ENCODE measurements around the gene CCR1.

CCR1 gene

DNA sequence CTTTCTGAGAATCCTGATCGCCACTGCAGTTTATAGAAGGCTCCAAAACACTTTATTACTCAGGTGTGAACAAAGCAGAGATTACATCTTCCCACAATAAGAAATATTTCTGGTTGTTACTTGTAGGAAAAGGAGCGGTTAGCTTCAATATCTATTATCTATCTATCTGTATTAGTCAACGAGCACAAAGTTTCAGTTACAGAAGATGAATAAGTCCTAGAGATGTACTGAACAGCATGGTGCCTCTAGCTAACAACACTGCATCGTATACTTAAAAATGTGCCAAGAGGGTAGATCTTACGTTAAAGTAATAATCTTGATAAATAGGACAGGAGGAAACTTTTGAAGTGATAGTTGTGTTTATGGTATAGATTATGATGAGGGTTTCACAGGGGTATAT, 23.2 kb upstream of the CCR1 start:
- Histone ChIP-seq H3K4me3 (ENCODE audit: low read depth, low read length) (no peak overlapping the region), H3K4me1 (ENCODE audit: control insufficient read depth, insufficient read depth, low read length) (no peaks in the 10 kb centered on the region), H3K27ac (ENCODE audit: low read depth, low read length) (no peak overlapping the region), H3K36me3 (ENCODE audit: control insufficient read depth, insufficient read depth, low read length) (no peaks in the 10 kb centered on the region), H3K27me3 (ENCODE audit: control insufficient read depth, insufficient read depth, low read length) (no peaks in the 10 kb centered on the region), H3K9me3 (ENCODE audit: control insufficient read depth, insufficient read depth, low read length) (0 out of 2 replicates have a peak, but pooled peaks cover 1% of the 10 kb centered on the region), H3K9ac (ENCODE audit: low read depth, low read length) (no peak overlapping the region)

DNA sequence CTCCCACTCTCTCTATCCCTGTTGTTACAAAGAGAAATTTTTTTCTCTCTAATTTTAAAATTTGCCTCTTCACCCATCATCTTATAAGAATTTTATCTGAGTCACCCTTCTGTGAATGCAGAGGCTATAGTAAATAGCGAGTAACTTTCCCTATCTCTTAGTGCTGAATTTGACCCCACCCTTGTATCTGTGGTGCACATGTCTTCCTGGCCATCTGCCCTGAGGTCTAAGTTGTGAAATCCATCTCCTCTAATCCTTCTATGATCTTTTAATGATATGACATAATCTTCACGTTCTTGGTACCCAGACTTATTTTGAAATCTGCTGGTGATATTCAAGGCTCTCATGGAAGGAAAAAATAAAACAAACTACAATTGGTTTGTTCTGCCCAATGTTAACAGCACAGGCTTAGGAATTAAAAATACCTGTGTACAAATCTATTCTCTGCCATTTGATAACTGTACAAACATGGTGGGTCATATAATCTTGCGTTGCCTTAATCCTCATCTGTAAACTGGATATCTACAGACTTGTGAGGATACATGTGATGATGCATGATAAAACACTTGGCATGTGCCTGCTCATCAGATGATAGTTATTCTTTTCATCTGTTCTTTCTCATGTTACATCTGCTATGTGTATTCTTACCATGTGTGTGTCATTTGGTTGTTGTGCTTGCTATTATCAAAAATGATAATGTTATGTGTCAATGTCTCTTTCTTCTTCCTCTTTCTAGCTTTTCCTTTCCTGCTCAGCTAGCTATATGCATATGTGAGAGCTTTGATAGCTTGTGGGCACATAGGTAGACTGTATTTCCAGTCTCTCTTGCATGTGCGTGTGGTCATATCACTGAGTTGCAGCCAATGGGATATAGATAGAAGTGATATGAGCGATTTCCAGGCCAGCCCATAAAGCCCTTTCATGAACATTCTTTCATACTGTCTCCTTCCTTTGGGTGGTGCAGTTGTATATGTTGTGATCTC, 20.4 kb upstream of the CCR1 start:
- Histone ChIP-seq H3K9ac (ENCODE audit: low read depth, low read length) (no peak overlapping the region), H3K9me3 (ENCODE audit: control insufficient read depth, insufficient read depth, low read length) (0 out of 2 replicates have a peak, but pooled peaks cover 3% of the 10 kb centered on the region), H3K4me1 (ENCODE audit: control insufficient read depth, insufficient read depth, low read length) (no peaks in the 10 kb centered on the region), H3K4me3 (ENCODE audit: low read depth, low read length) (no peak overlapping the region), H3K27me3 (ENCODE audit: control insufficient read depth, insufficient read depth, low read length) (no peaks in the 10 kb centered on the region), H3K27ac (ENCODE audit: low read depth, low read length) (no peak overlapping the region), H3K36me3 (ENCODE audit: control insufficient read depth, insufficient read depth, low read length) (no peaks in the 10 kb centered on the region)

DNA sequence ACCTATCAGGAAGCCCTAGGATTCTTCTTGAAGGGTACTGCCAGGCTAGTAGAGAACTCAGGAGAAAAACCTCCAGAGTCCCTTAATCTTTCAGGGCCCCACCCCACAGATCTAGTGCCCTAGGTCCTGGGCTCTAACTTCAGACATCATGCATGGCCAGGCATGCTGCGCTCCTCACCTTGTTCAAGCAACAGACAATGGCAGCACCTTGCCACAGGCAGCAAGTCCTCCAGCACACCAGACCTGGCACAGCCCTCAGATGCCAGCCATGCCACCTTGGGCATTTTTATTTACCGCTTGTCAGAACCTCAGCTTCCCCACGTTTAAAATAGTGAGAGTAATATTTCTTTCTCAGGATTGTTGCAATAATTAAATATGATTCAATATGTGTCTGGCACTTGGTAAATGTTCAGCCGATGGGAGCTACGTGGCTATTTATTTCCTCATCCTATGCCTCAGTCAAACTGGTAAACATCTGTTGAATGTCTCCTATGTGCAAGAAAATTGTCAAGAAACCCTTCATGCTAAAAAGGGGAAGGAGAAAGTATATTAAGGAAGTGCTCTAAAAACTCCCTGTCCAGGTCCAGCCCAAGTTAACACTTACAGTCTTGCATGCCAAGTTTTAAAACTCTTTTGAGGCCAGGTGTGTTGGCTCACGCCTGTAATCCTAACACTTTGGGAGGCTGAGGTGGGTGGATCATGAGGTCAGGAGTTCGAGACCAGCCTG, 14.5 kb upstream of the CCR1 start:
- Histone ChIP-seq H3K9ac (ENCODE audit: low read depth, low read length) (no peak overlapping the region), H3K27me3 (ENCODE audit: control insufficient read depth, insufficient read depth, low read length) (no peaks in the 10 kb centered on the region), H3K9me3 (ENCODE audit: control insufficient read depth, insufficient read depth, low read length) (0 out of 2 replicates have a peak, but pooled peaks cover 3% of the 10 kb centered on the region), H3K27ac (ENCODE audit: low read depth, low read length) (no peak overlapping the region), H3K36me3 (ENCODE audit: control insufficient read depth, insufficient read depth, low read length) (no peaks in the 10 kb centered on the region), H3K4me1 (ENCODE audit: control insufficient read depth, insufficient read depth, low read length) (no peaks in the 10 kb centered on the region), H3K4me3 (ENCODE audit: low read depth, low read length) (no peak overlapping the region)

DNA sequence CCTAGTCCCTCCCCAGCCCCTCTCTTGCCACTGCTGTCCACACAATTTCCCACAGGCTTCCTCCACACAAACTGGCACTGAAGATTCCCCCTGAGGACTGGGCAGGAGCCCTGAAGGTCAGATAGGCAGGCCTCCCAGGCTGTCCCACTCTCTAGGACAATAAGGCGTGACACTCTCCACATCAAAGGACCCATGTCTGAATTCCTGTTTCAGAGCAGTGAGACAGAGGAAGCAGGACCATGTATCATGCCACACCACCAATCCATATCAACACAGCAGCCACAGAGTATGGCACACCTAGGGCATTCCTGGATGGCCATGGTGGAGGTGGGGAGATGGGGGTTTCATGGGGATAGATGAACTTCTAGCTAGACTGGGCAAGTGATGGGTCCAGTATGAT, 13.8 kb upstream of the CCR1 start:
- H3K4me1 ChIP-seq (ENCODE audit: control insufficient read depth, insufficient read depth, low read length), result no peaks in the 10 kb centered on the region
- H3K4me3 ChIP-seq (ENCODE audit: low read depth, low read length), result no peak overlapping the region
- no peak overlapping the region for H3K27ac ChIP-seq (ENCODE audit: low read depth, low read length)
- no peak overlapping the region for H3K9ac ChIP-seq (ENCODE audit: low read depth, low read length)
- H3K9me3 ChIP-seq (ENCODE audit: control insufficient read depth, insufficient read depth, low read length), result 0 out of 2 replicates have a peak, but pooled peaks cover 3% of the 10 kb centered on the region
- no peaks in the 10 kb centered on the region for H3K27me3 ChIP-seq (ENCODE audit: control insufficient read depth, insufficient read depth, low read length)
- H3K36me3 ChIP-seq (ENCODE audit: control insufficient read depth, insufficient read depth, low read length), result no peaks in the 10 kb centered on the region

DNA sequence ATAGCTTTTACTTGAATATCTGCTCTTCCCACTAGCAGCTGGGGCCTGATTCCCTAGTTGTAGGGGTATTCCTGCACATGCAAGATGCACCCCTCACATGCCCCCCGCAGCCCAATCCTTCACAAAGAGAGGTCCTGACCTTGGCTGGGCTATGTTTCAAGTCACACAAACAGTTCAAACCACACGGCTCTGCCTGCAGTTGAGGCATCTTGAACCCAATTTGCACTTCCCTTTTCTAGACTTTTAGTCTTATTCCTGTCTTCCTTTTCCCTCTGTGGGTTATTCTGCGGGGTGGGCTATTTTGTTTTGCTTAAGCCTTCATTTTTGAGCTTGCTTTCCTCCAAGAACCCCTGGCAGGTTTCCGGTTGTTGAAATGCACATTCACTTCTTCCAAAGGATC, 13.3 kb upstream of the CCR1 start:
- H3K27me3 ChIP-seq (ENCODE audit: control insufficient read depth, insufficient read depth, low read length), result no peaks in the 10 kb centered on the region
- 0 out of 2 replicates have a peak, but pooled peaks cover 2% of the 10 kb centered on the region for H3K9me3 ChIP-seq (ENCODE audit: control insufficient read depth, insufficient read depth, low read length)
- no peaks in the 10 kb centered on the region for H3K36me3 ChIP-seq (ENCODE audit: control insufficient read depth, insufficient read depth, low read length)
- H3K27ac ChIP-seq (ENCODE audit: low read depth, low read length), result no peak overlapping the region
- no peak overlapping the region for H3K4me3 ChIP-seq (ENCODE audit: low read depth, low read length)
- H3K9ac ChIP-seq (ENCODE audit: low read depth, low read length), result no peak overlapping the region
- no peaks in the 10 kb centered on the region for H3K4me1 ChIP-seq (ENCODE audit: control insufficient read depth, insufficient read depth, low read length)

DNA sequence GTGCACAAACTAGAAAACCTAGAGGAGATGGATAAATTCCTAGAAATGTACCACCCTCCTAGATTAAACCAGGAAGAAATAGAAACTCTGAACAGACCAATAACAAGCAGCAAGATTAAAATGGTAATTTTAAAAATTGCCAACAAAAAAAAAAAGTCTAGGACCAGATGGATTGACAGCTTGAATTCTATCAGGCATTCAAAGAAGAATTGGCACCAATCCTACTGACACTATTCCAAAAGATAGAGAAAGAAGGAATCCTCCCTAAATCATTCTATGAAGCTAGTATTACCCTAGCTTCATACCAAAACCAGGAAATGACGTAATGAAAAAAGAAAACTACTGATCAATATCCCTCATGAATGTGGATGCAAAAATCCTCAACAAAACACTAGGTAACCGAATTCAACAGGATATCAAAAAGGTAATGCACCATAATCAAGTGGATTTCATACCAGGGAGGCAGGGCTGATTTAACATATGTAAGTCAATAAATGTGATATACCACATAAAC, 10.1 kb upstream of the CCR1 start:
- H3K9me3 ChIP-seq (ENCODE audit: control insufficient read depth, insufficient read depth, low read length), result no peaks in the 10 kb centered on the region
- no peak overlapping the region for H3K4me3 ChIP-seq (ENCODE audit: low read depth, low read length)
- no peak overlapping the region for H3K27ac ChIP-seq (ENCODE audit: low read depth, low read length)
- H3K9ac ChIP-seq (ENCODE audit: low read depth, low read length), result no peak overlapping the region
- no peaks in the 10 kb centered on the region for H3K27me3 ChIP-seq (ENCODE audit: control insufficient read depth, insufficient read depth, low read length)
- no peaks in the 10 kb centered on the region for H3K36me3 ChIP-seq (ENCODE audit: control insufficient read depth, insufficient read depth, low read length)
- no peaks in the 10 kb centered on the region for H3K4me1 ChIP-seq (ENCODE audit: control insufficient read depth, insufficient read depth, low read length)

DNA sequence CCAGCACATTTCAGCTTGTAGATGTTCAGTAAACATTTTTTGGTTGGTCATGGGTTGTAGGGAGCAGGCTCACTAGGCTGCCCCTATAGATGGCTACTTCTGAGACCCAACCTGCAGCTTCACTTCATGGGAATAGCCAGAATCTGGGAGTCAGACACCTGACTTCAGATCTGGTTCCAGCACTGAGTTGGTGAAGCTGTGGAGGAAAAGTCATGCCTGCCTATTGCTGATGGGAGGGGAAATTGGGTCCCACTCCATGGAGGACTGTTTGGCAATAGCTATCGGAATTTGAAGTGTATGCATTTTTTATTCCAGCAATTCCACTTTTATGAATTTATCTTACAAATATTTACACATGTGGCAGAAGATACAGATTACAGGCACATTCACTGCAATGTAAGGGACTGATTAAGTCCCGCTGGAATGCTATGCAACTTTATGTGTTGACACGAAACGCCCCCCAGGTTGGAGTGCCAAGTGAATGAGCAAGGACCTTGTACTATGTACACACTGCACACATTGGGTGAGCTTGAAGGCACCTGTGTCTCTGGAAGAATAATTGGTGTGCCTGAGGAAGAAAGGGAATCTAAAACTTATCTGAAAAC, 7.8 kb upstream of the CCR1 start:
- Histone ChIP-seq H3K9me3 (ENCODE audit: control insufficient read depth, insufficient read depth, low read length) (no peaks in the 10 kb centered on the region), H3K27ac (ENCODE audit: low read depth, low read length) (no peak overlapping the region), H3K4me1 (ENCODE audit: control insufficient read depth, insufficient read depth, low read length) (no peaks in the 10 kb centered on the region), H3K9ac (ENCODE audit: low read depth, low read length) (no peak overlapping the region), H3K4me3 (ENCODE audit: low read depth, low read length) (no peak overlapping the region), H3K36me3 (ENCODE audit: control insufficient read depth, insufficient read depth, low read length) (no peaks in the 10 kb centered on the region), H3K27me3 (ENCODE audit: control insufficient read depth, insufficient read depth, low read length) (no peaks in the 10 kb centered on the region)

DNA sequence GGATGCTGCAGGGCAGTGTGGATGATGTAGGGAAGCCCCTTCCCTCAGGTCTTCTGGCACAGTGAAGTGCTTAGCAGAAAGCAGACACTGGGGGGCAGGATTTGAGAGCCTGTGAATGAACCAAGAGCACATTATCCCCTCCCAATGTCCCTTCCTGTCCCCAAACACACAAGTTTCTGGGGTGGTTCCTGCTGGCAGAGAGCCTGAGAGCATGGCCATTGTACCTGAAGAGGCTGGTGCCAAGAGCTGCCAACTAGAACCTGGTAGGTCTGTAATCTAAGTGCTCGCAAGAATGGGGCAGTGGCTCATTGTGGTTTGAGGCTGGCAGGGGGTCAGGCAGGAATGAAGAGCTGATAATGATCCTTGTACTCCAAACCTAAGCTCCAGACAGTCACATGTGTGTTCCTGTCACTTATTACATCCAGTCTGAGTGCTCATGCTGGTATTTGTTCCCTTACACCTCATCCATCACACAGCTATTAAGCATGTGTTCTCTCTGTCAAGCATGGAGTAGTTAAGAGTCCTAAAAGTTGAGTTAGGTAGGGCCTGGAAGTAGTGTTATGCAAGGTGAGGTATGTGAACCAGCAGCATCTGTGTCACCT, 6.7 kb upstream of the CCR1 start:
- H3K9me3 ChIP-seq (ENCODE audit: control insufficient read depth, insufficient read depth, low read length), result no peaks in the 10 kb centered on the region
- no peaks in the 10 kb centered on the region for H3K27me3 ChIP-seq (ENCODE audit: control insufficient read depth, insufficient read depth, low read length)
- H3K4me1 ChIP-seq (ENCODE audit: control insufficient read depth, insufficient read depth, low read length), result no peaks in the 10 kb centered on the region
- H3K9ac ChIP-seq (ENCODE audit: low read depth, low read length), result no peak overlapping the region
- H3K27ac ChIP-seq (ENCODE audit: low read depth, low read length), result no peak overlapping the region
- H3K4me3 ChIP-seq (ENCODE audit: low read depth, low read length), result no peak overlapping the region
- H3K36me3 ChIP-seq (ENCODE audit: control insufficient read depth, insufficient read depth, low read length), result no peaks in the 10 kb centered on the region

DNA sequence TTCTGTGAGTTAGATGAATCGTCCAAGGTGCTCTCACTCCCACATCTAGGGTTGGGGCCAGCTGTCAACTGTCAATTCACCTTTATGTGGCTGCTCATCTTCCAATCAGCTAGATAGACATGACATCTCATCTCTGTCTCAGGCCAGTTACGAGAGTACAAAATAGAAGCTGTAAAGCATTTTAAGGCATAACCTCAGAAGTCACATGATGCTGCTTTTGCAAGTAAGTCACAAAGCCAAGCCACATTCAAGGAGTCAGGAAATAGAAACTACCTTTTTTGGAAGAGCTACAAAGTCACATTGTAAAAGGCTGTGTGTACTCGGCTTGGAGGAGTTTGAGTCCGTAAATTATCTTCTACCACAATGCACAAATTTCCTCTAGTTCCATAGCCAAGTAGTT, 5.1 kb upstream of the CCR1 start:
- H3K9me3 ChIP-seq (ENCODE audit: control insufficient read depth, insufficient read depth, low read length), result no peaks in the 10 kb centered on the region
- no peaks in the 10 kb centered on the region for H3K36me3 ChIP-seq (ENCODE audit: control insufficient read depth, insufficient read depth, low read length)
- no peak overlapping the region for H3K9ac ChIP-seq (ENCODE audit: low read depth, low read length)
- H3K4me3 ChIP-seq (ENCODE audit: low read depth, low read length), result no peak overlapping the region
- H3K27ac ChIP-seq (ENCODE audit: low read depth, low read length), result no peak overlapping the region
- H3K4me1 ChIP-seq (ENCODE audit: control insufficient read depth, insufficient read depth, low read length), result no peaks in the 10 kb centered on the region
- no peaks in the 10 kb centered on the region for H3K27me3 ChIP-seq (ENCODE audit: control insufficient read depth, insufficient read depth, low read length)

DNA sequence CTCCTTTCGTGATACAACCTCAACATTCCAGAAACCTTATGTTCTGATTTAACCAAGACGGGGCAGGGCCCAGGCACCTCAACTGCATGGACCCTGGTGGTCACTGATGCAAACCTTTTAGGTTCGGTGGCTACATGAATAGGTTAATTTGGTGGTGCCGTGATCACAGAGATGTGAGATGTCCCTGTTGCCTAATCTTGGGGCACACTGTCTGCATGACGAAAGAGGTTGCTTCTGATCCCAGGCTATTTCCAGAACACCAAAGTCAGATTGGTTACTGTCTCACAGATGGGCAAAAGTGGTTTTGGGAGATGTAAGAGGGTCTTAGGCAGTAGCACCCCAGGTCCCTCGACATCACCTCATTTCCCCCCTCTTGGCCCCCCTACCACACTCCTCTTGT, 4.0 kb upstream of the CCR1 start:
- H3K4me1 ChIP-seq (ENCODE audit: control insufficient read depth, insufficient read depth, low read length), result no peaks in the 10 kb centered on the region
- H3K27me3 ChIP-seq (ENCODE audit: control insufficient read depth, insufficient read depth, low read length), result no peaks in the 10 kb centered on the region
- no peak overlapping the region for H3K27ac ChIP-seq (ENCODE audit: low read depth, low read length)

More for the DNA sequence above, 4.0 kb upstream of the CCR1 start:
- no peaks in the 10 kb centered on the region for H3K36me3 ChIP-seq (ENCODE audit: control insufficient read depth, insufficient read depth, low read length)
- H3K9me3 ChIP-seq (ENCODE audit: control insufficient read depth, insufficient read depth, low read length), result no peaks in the 10 kb centered on the region
- no peak overlapping the region for H3K9ac ChIP-seq (ENCODE audit: low read depth, low read length)
- no peak overlapping the region for H3K4me3 ChIP-seq (ENCODE audit: low read depth, low read length)
